HK-2 (cell line): ENCODE measurements around the gene RAF1.
"Not testable (repeated sequence)": the region's sequence is repeated elsewhere in the genome, so short reads cannot be mapped to it uniquely, and the experiment has no call there.

Experiments
- DNase-seq: peaks from one replicate; pipeline ENCODE4 v3.0.0-alpha.2; 2018; ENCODE audit not compliant: unreplicated experiment

The RAF1 gene

GRCh38 chr3:12640853-12641252 lies 23.1 kb downstream of the RAF1 start:
- DNase-seq: not testable (repeated sequence)

GRCh38 chr3:12638105-12638504 lies 25.8 kb downstream of the RAF1 start:
- no peak for DNase-seq

- DNase-seq: no peak
These were observed 30.8 kb downstream of the RAF1 start for GRCh38 chr3:12633108-12633507.

- no peak for DNase-seq
These were observed 31.4 kb downstream of the RAF1 start for GRCh38 chr3:12632523-12632922.

GRCh38 chr3:12630843-12631242 lies 33.1 kb downstream of the RAF1 start:
- DNase-seq: not testable (repeated sequence)

- DNase-seq: no peak
These were observed 33.6 kb downstream of the RAF1 start for GRCh38 chr3:12630292-12630691.

GRCh38 chr3:12629560-12629959 lies 34.4 kb downstream of the RAF1 start:
- DNase-seq: no peak

- no peak for DNase-seq
These were observed 35.1 kb downstream of the RAF1 start for GRCh38 chr3:12628813-12629212.

GRCh38 chr3:12627370-12627769 lies 36.5 kb downstream of the RAF1 start:
- DNase-seq: no peak

- not testable (repeated sequence) for DNase-seq
These were observed 39.0 kb downstream of the RAF1 start for GRCh38 chr3:12624964-12625363.

GRCh38 chr3:12624056-12624455 lies 39.9 kb downstream of the RAF1 start:
- DNase-seq: no peak

GRCh38 chr3:12622335-12622734 lies 41.6 kb downstream of the RAF1 start:
- DNase-seq: no peak

GRCh38 chr3:12620729-12621128 lies 43.2 kb downstream of the RAF1 start:
- DNase-seq: no peak

GRCh38 chr3:12620305-12620704 lies 43.6 kb downstream of the RAF1 start:
- DNase-seq: no peak

- no peak for DNase-seq
These were observed 45.5 kb downstream of the RAF1 start for GRCh38 chr3:12618426-12618825.

- DNase-seq: no peak
These were observed 48.7 kb downstream of the RAF1 start for GRCh38 chr3:12615266-12615665.

GRCh38 chr3:12613250-12613649 lies 50.7 kb downstream of the RAF1 start:
- DNase-seq: no peak

GRCh38 chr3:12612514-12613226 lies 51.2 kb downstream of the RAF1 start:
- DNase-seq: no peak

GRCh38 chr3:12611117-12611516 lies 52.8 kb downstream of the RAF1 start:
- no peak for DNase-seq

GRCh38 chr3:12608376-12608775 lies 55.5 kb downstream of the RAF1 start:
- DNase-seq: no peak

GRCh38 chr3:12603969-12604368 lies 59.9 kb downstream of the RAF1 start:
- DNase-seq: no peak

GRCh38 chr3:12601072-12601471 lies 62.8 kb downstream of the RAF1 start:
- DNase-seq: no peak

GRCh38 chr3:12598890-12599289 lies 65.0 kb downstream of the RAF1 start:
- no peak for DNase-seq

GRCh38 chr3:12593473-12593872 lies 70.4 kb downstream of the RAF1 start:
- no peak for DNase-seq
